Nephron progenitor cell (in vitro differentiated cells): ENCODE data around the gene HEY2.

Experiments
- DNase-seq: peaks from one replicate; pipeline ENCODE4 v3.0.0; 2021
- H3K27ac Mint-ChIP-seq: 2 replicates; pipeline ENCODE4 v1.8.0; 2021; ENCODE audit warnings: mild to moderate bottlenecking, moderate library complexity, mixed read lengths
- H3K27me3 Mint-ChIP-seq: 2 replicates; pipeline ENCODE4 v1.8.0; 2021; ENCODE audit warnings: mild to moderate bottlenecking, low read depth, mixed read lengths; ENCODE audit not compliant: poor library complexity
- H3K36me3 Mint-ChIP-seq: 2 replicates; pipeline ENCODE4 v1.8.0; 2021; ENCODE audit warnings: low read depth, mixed read lengths
- H3K4me1 Mint-ChIP-seq: 2 replicates; pipeline ENCODE4 v1.8.0; 2021; ENCODE audit warnings: mixed read lengths
- H3K4me3 Mint-ChIP-seq: 2 replicates; pipeline ENCODE4 v1.8.0; 2021; ENCODE audit warnings: mild to moderate bottlenecking, moderate library complexity, mixed read lengths
- H3K9me3 Mint-ChIP-seq: 2 replicates; pipeline ENCODE4 v1.8.0; 2021; ENCODE audit warnings: mild to moderate bottlenecking, moderate library complexity, mixed read lengths
- CTCF ChIP-seq: fragments of 200-600 bp; sonication (generic); IDR thresholded peaks from 2 replicates; pipeline ENCODE4 v1.5.0; 2021; ENCODE audit warnings: antibody characterized with exemption

The HEY2 gene

DNA sequence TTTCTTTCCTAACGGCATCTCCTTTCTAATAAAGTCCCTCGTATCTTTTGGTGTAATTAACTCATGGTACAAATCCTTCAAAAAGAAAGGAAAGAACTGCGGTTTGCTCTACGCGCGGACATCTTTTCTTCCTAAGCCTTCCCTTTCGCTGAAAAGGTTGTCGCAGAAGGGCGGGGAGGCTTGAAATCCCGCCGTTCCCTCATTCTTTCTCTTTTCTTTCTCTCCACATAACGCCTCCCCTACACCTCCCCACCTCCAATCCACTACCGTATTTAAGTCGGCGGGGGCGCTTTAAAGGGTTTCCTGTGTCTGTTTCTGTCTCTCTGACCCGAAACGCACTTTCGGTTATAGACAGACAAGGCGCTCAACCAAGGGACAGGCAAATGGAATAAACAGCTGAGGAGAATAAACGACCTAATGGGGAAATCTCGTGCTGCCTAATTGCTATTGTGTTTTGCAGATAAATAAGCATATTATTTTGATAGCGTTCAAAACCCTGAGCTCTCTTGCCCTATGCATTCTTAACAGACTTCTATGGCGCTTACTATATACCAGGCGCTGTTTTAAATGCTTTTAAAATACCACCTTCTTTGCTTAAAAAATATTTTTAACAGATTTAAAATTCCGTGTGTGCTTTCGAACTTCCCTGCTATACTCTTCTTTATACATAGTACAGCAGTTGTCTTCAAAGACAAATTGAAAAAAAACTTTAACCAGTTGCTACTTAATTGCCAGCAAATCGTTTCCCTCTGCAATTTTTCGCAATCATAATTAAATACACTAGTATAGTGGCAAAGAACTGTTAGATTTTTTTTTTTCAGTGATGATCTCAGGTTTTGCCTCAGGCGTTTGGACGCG lies 2.5 kb upstream of the HEY2 start:
- TF ChIP-seq CTCF = no peak
- Mint-ChIP-seq H3K9me3 (no peaks in the 10 kb centered on the region), H3K4me3 (peak overlapping the region; percentile 89), H3K4me1 (peaks cover 68% of the 10 kb centered on the region), H3K36me3 (no peaks in the 10 kb centered on the region), H3K27me3 (no peaks in the 10 kb centered on the region), H3K27ac (peak overlapping the region; percentile 91)
- DNase-seq = peak; percentile 66

DNA sequence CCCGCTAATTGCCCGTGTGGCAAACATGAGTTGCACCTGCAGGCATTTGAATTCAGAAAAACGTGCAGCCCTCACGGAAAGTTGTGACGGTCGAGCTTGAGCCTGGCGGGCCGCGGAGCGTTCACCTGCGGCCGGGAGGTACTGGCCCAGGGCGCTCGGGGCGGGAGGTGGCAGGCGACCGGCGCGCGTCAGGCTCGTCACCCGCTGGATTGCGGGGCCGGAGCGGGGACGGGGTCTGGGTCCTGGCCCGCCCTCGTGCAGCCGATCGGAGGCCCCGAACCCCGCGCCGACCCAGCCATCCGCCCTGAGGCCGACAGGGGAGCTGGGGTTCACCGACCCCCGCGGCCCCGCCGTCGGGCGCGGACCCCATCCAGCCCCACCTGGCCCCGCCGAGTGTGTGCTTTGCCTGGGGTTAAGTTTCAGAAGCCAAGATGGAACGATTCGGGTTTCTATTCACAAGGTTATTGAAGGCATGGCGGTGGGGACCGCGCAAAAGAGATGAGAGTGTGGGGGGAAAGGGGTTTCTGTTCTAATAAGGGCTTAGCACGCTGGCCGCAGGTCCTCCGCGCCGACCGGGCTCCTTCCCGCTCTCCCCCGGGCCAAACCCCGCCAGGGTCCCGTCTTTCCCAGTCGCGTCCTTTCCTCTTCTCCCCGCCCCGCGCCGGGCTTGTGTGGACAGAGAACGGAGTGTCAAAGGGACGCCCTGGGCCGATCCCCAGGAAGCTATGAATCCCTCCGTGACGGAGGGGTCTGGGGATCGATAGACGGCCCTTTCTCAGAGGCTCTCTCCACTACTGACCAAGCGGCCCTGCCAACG lies 1.6 kb upstream of the HEY2 start:
- no peak for TF ChIP-seq CTCF
- Mint-ChIP-seq H3K4me3 (peak overlapping the region; percentile 99), H3K9me3 (no peaks in the 10 kb centered on the region), H3K4me1 (peaks cover 68% of the 10 kb centered on the region), H3K27ac (peak overlapping the region; percentile 95), H3K36me3 (no peaks in the 10 kb centered on the region), H3K27me3 (no peaks in the 10 kb centered on the region)
- peak; percentile 70 for DNase-seq

GRCh38 chr6:125748406-125749172 lies 843 bp upstream of the HEY2 start:
- Mint-ChIP-seq H3K27me3 (no peaks in the 10 kb centered on the region), H3K27ac (peak overlapping the region; percentile 95), H3K9me3 (no peaks in the 10 kb centered on the region), H3K36me3 (no peaks in the 10 kb centered on the region), H3K4me1 (peaks cover 73% of the 10 kb centered on the region), H3K4me3 (peak overlapping the region; percentile 99)
- DNase-seq = no peak
- no peak for TF ChIP-seq CTCF

- peak; percentile 60 for DNase-seq
These were observed 646 bp downstream of the HEY2 start for GRCh38 chr6:125749865-125750691.

More at GRCh38 chr6:125749865-125750691, 646 bp downstream of the HEY2 start:
- Mint-ChIP-seq H3K27ac (peak overlapping the region; percentile 99), H3K4me1 (peaks cover 77% of the 10 kb centered on the region), H3K9me3 (no peaks in the 10 kb centered on the region), H3K36me3 (peaks cover 5% of the 10 kb centered on the region), H3K4me3 (peak overlapping the region; percentile 99), H3K27me3 (no peaks in the 10 kb centered on the region)
- no peak for TF ChIP-seq CTCF
